Measurements from ENCODE around the gene LRRC27.

LRRC27 gene

DNA sequence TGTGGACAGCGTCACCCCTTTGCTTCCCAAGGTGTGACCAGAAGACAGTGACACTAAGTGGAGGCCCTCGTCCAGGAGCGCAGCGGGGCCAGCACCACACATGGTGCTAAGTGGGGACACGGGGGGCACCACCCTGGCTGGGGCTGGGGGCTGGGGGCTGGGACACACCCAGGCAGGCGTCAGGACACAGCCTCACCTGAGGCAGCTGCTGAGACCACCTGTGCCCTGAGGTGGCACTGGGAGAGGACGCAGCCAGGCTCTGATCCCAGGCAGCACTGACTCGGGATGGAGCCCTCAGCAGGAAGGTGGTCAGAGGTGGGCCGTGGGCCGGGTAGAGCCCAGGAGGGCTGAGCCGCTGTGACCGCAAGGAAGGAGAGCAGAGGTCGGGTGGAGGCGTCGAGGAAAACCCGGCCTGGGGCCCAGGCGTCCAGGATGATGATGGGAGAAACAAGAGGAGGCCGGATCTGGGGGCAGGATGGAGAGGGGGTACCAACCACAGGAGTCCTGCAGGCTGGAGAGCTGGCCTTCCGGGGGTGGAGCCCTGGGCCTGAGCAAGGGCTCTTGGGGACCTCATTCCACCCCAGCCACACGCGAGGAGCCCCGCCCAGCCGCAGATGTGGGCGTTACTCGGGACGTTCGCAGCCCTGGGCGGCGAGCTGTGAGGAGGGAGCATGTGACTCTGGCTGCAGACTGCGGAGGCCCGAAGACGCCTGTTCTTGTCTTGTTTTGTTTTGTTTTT lies 22.5 kb downstream of the LRRC27 start:
- no peak overlapping the region for H2AK5ac ChIP-seq (ENCODE audit: low read length, severe bottlenecking)
- H3K4me2 ChIP-seq (ENCODE audit: low read length, poor library complexity, severe bottlenecking) = no peak overlapping the region
- H3K27ac ChIP-seq (ENCODE audit: low read length, poor library complexity, severe bottlenecking) = no peak overlapping the region
- H3K4me3 ChIP-seq (ENCODE audit: insufficient read depth in 1 of 2, low read depth in 1 of 2, low read length in 2 of 2) = no peak overlapping the region
- H3K36me3 ChIP-seq (ENCODE audit: control insufficient read depth in 1 of 2, insufficient read depth in 2 of 2, low read depth in 1 of 2, low read length in 2 of 2) = peaks cover 20 to 54% of the 10 kb centered on the region in 2 experiments
- no peak overlapping the region for H3K23ac ChIP-seq (ENCODE audit: low read length in 2 of 2)
- no peaks in the 10 kb centered on the region for H3K79me1 ChIP-seq (replicated peaks; ENCODE audit: low read length, poor library complexity, severe bottlenecking)
- peaks cover 5% of the 10 kb centered on the region for H3K4me1 ChIP-seq (ENCODE audit: control insufficient read depth, insufficient read depth, low read depth, low read length)
- DNase-seq = no peak
- WGBS = 92% methylated on average over 32 of the region's 32 CpGs
- no peak overlapping the region for H2AFZ ChIP-seq (ENCODE audit: low read depth, low read length)
- no peak overlapping the region for H3K14ac ChIP-seq (ENCODE audit: low read length in 2 of 2)
- H3K27me3 ChIP-seq (ENCODE audit: control insufficient read depth in 1 of 2, insufficient read depth in 1 of 2, low read length in 2 of 2) = no peaks in the 10 kb centered on the region
- H3K18ac ChIP-seq (ENCODE audit: low read depth in 1 of 2, low read length in 2 of 2) = no peak overlapping the region
- no peak overlapping the region for H2BK5ac ChIP-seq (ENCODE audit: low read depth, low read length, poor library complexity, severe bottlenecking)
- H3K4ac ChIP-seq (ENCODE audit: low read depth in 1 of 2, low read length in 2 of 2) = no peak overlapping the region
- H2BK120ac ChIP-seq (ENCODE audit: low read depth, low read length) = no peak overlapping the region
- H2BK15ac ChIP-seq (ENCODE audit: low read depth, poor library complexity, severe bottlenecking) = no peak overlapping the region
- H4K91ac ChIP-seq (ENCODE audit: low read length) = no peak overlapping the region
- H2BK12ac ChIP-seq (ENCODE audit: low read length in 2 of 2) = no peak overlapping the region
- H3K9me3 ChIP-seq (ENCODE audit: control insufficient read depth, low read length) = no peaks in the 10 kb centered on the region
- no peak overlapping the region for H4K8ac ChIP-seq (ENCODE audit: low read length)
- no peak overlapping the region for H3K9ac ChIP-seq (ENCODE audit: low read length)

DNA sequence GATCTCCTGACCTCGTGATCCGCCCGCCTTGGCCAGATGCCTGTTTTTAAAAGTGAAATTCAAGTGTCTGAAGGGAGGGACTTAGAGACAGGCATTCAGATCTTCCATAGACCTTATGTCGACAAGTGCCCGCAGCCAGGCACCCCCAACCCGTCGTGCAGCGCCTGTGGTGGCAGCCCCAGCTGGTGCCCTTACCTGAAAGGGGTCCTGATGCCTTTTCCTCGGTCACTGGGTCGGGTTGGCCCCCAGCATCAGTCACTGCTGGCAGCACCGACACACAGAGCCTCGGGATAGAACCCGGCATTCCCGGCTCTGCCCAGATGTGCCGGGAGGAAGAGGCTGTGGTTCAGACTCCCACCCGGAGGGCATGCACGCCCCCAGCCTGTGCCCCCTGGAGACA lies 23.3 kb downstream of the LRRC27 start:
- H3K9me3 ChIP-seq (ENCODE audit: control insufficient read depth, low read length) = no peaks in the 10 kb centered on the region
- H2AFZ ChIP-seq (ENCODE audit: low read depth, low read length) = no peak overlapping the region
- H3K18ac ChIP-seq (ENCODE audit: low read depth in 1 of 2, low read length in 2 of 2) = no peak overlapping the region
- no peak for DNase-seq
- H3K36me3 ChIP-seq (ENCODE audit: control insufficient read depth in 1 of 2, insufficient read depth in 2 of 2, low read depth in 1 of 2, low read length in 2 of 2) = peaks cover 20 to 48% of the 10 kb centered on the region in 2 experiments
- no peak overlapping the region for H2BK5ac ChIP-seq (ENCODE audit: low read depth, low read length, poor library complexity, severe bottlenecking)
- H3K27me3 ChIP-seq (ENCODE audit: control insufficient read depth in 1 of 2, insufficient read depth in 1 of 2, low read length in 2 of 2) = no peaks in the 10 kb centered on the region
- no peak overlapping the region for H2BK15ac ChIP-seq (ENCODE audit: low read depth, poor library complexity, severe bottlenecking)
- WGBS = 92% methylated on average over 17 of the region's 17 CpGs
- H3K23ac ChIP-seq (ENCODE audit: low read length in 2 of 2) = no peak overlapping the region
- no peak overlapping the region for H3K4me2 ChIP-seq (ENCODE audit: low read length, poor library complexity, severe bottlenecking)
- no peak overlapping the region for H3K4me3 ChIP-seq (ENCODE audit: insufficient read depth in 1 of 2, low read depth in 1 of 2, low read length in 2 of 2)
- H3K4me1 ChIP-seq (ENCODE audit: control insufficient read depth, insufficient read depth, low read depth, low read length) = peaks cover 5% of the 10 kb centered on the region
- no peak overlapping the region for H2AK5ac ChIP-seq (ENCODE audit: low read length, severe bottlenecking)
- no peak overlapping the region for H3K14ac ChIP-seq (ENCODE audit: low read length in 2 of 2)
- H2BK120ac ChIP-seq (ENCODE audit: low read depth, low read length) = no peak overlapping the region
- no peak overlapping the region for H4K8ac ChIP-seq (ENCODE audit: low read length)
- no peak overlapping the region for H2BK12ac ChIP-seq (ENCODE audit: low read length in 2 of 2)
- H3K4ac ChIP-seq (ENCODE audit: low read depth in 1 of 2, low read length in 2 of 2) = no peak overlapping the region
- no peak overlapping the region for H3K9ac ChIP-seq (ENCODE audit: low read length)
- no peak overlapping the region for H3K27ac ChIP-seq (ENCODE audit: low read length, poor library complexity, severe bottlenecking)
- H4K91ac ChIP-seq (ENCODE audit: low read length) = no peak overlapping the region
- H3K79me1 ChIP-seq (replicated peaks; ENCODE audit: low read length, poor library complexity, severe bottlenecking) = no peaks in the 10 kb centered on the region

DNA sequence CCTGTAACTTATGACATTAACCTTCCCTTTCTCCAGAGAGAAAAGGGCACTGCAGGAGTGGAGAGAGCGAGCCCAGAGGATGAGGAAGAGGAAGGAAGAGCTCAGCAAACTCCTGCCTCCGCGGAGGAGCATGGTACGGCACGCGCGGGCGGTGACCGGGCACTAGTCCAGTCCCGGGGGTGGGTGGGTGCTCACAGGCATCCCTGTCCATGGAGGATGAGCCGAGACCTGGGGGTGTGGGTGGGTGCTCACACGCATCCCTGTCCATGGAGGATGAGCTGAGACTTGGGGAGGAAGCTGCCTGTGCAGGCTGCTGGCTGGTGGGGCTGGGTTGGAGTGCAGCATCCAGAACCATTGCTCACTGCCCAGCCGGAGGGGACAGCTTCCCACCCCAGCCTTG lies 23.8 kb downstream of the LRRC27 start:
- H4K91ac ChIP-seq (ENCODE audit: low read length) = no peak overlapping the region
- H3K79me1 ChIP-seq (replicated peaks; ENCODE audit: low read length, poor library complexity, severe bottlenecking) = no peaks in the 10 kb centered on the region
- 94% methylated on average over 13 of the region's 13 CpGs for WGBS
- peaks cover 20 to 44% of the 10 kb centered on the region in 2 experiments for H3K36me3 ChIP-seq (ENCODE audit: control insufficient read depth in 1 of 2, insufficient read depth in 2 of 2, low read depth in 1 of 2, low read length in 2 of 2)
- H2AK5ac ChIP-seq (ENCODE audit: low read length, severe bottlenecking) = no peak overlapping the region
- H3K23ac ChIP-seq (ENCODE audit: low read length in 2 of 2) = no peak overlapping the region
- no peak overlapping the region for H3K27ac ChIP-seq (ENCODE audit: low read length, poor library complexity, severe bottlenecking)
- H2BK12ac ChIP-seq (ENCODE audit: low read length in 2 of 2) = no peak overlapping the region
- no peak overlapping the region for H3K4me3 ChIP-seq (ENCODE audit: insufficient read depth in 1 of 2, low read depth in 1 of 2, low read length in 2 of 2)
- DNase-seq = no peak
- no peak overlapping the region for H2BK5ac ChIP-seq (ENCODE audit: low read depth, low read length, poor library complexity, severe bottlenecking)
- H2BK15ac ChIP-seq (ENCODE audit: low read depth, poor library complexity, severe bottlenecking) = no peak overlapping the region
- H3K9me3 ChIP-seq (ENCODE audit: control insufficient read depth, low read length) = no peaks in the 10 kb centered on the region
- no peak overlapping the region for H3K9ac ChIP-seq (ENCODE audit: low read length)
- no peak overlapping the region for H4K8ac ChIP-seq (ENCODE audit: low read length)
- no peak overlapping the region for H3K14ac ChIP-seq (ENCODE audit: low read length in 2 of 2)
- no peak overlapping the region for H3K18ac ChIP-seq (ENCODE audit: low read depth in 1 of 2, low read length in 2 of 2)
- H3K4me2 ChIP-seq (ENCODE audit: low read length, poor library complexity, severe bottlenecking) = no peak overlapping the region
- H3K27me3 ChIP-seq (ENCODE audit: control insufficient read depth in 1 of 2, insufficient read depth in 1 of 2, low read length in 2 of 2) = no peaks in the 10 kb centered on the region
- H2BK120ac ChIP-seq (ENCODE audit: low read depth, low read length) = no peak overlapping the region
- H2AFZ ChIP-seq (ENCODE audit: low read depth, low read length) = no peak overlapping the region
- no peak overlapping the region for H3K4ac ChIP-seq (ENCODE audit: low read depth in 1 of 2, low read length in 2 of 2)
- peaks cover 5% of the 10 kb centered on the region for H3K4me1 ChIP-seq (ENCODE audit: control insufficient read depth, insufficient read depth, low read depth, low read length)

DNA sequence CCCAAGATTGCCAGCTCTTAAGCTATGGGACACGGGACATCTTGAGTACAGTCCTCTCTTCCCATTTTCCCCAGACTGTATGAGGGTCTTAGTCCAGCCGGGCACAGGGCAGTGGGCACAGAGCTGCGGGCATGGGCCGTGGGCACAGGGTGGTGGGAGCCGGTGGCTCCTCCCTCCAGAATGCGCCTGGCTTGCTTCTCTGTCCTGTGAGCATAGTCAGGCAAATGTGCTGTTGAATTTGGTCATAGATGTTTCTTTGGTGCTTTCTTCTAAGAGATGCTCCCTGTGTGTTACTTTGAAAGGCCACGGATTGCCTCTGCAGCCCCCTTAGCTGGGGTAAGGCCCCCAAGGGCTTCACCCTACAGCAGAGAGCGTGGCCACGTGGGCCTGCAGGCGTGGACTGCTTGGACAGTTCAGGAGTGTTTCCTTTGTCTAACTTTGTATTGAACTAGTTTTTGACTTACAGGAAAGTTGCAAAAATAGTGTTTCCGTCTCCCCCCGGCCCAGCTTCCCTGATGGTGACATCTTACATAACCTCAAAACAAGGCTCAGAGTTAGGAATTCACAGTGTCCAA lies 24.7 kb downstream of the LRRC27 start:
- WGBS = 88% methylated on average over 12 of the region's 12 CpGs
- no peaks in the 10 kb centered on the region for H3K27me3 ChIP-seq (ENCODE audit: control insufficient read depth in 1 of 2, insufficient read depth in 1 of 2, low read length in 2 of 2)
- H3K23ac ChIP-seq (ENCODE audit: low read length in 2 of 2) = no peak overlapping the region
- no peak overlapping the region for H3K4me2 ChIP-seq (ENCODE audit: low read length, poor library complexity, severe bottlenecking)
- H3K4me3 ChIP-seq (ENCODE audit: insufficient read depth in 1 of 2, low read depth in 1 of 2, low read length in 2 of 2) = no peak overlapping the region
- H2BK15ac ChIP-seq (ENCODE audit: low read depth, poor library complexity, severe bottlenecking) = no peak overlapping the region
- no peak overlapping the region for H3K27ac ChIP-seq (ENCODE audit: low read length, poor library complexity, severe bottlenecking)
- no peak overlapping the region for H4K8ac ChIP-seq (ENCODE audit: low read length)
- H3K9ac ChIP-seq (ENCODE audit: low read length) = no peak overlapping the region
- no peak overlapping the region for H3K4ac ChIP-seq (ENCODE audit: low read depth in 1 of 2, low read length in 2 of 2)
- no peak overlapping the region for H3K14ac ChIP-seq (ENCODE audit: low read length in 2 of 2)
- H2BK5ac ChIP-seq (ENCODE audit: low read depth, low read length, poor library complexity, severe bottlenecking) = no peak overlapping the region
- peaks cover 5% of the 10 kb centered on the region for H3K4me1 ChIP-seq (ENCODE audit: control insufficient read depth, insufficient read depth, low read depth, low read length)
- no peak overlapping the region for H4K91ac ChIP-seq (ENCODE audit: low read length)
- H3K9me3 ChIP-seq (ENCODE audit: control insufficient read depth, low read length) = no peaks in the 10 kb centered on the region
- DNase-seq = no peak
- no peak overlapping the region for H2AK5ac ChIP-seq (ENCODE audit: low read length, severe bottlenecking)
- H2AFZ ChIP-seq (ENCODE audit: low read depth, low read length) = no peak overlapping the region
- H3K36me3 ChIP-seq (ENCODE audit: control insufficient read depth in 1 of 2, insufficient read depth in 2 of 2, low read depth in 1 of 2, low read length in 2 of 2) = peaks cover 14 to 37% of the 10 kb centered on the region in 2 experiments
- no peak overlapping the region for H2BK120ac ChIP-seq (ENCODE audit: low read depth, low read length)
- no peak overlapping the region for H2BK12ac ChIP-seq (ENCODE audit: low read length in 2 of 2)
- no peak overlapping the region for H3K18ac ChIP-seq (ENCODE audit: low read depth in 1 of 2, low read length in 2 of 2)
- no peaks in the 10 kb centered on the region for H3K79me1 ChIP-seq (replicated peaks; ENCODE audit: low read length, poor library complexity, severe bottlenecking)

Measured in mesenchymal stem cell (in vitro differentiated cells and primary cell).